Mucosa of descending colon (tissue), 3 donors: ENCODE measurements around the gene BIVM. TPM values are rescaled to one million over a fixed set of nuclear protein-coding genes. Genes with fewer than 3 reads are reported as not detected.

Experiments used
- ATAC-seq: fragments of 200-7000 bp; cut with Tn5 transposase; one replicate; pipeline ENCODE4 v1.9.1; 2020; ENCODE audit warnings: mild to moderate bottlenecking, moderate library complexity
- DNase-seq, 3 donors: peaks; one replicate each; pipeline ENCODE4 v3.0.0-alpha.2; 2020
- H3K36me3 ChIP-seq: fragments of 200-600 bp; one replicate; pipeline ENCODE4 v1.8.0; 2021; ENCODE audit warnings: low read depth, mild to moderate bottlenecking
- H3K4me1 ChIP-seq: fragments of 200-600 bp; one replicate; pipeline ENCODE4 v1.8.0; 2021; ENCODE audit warnings: low read depth, mild to moderate bottlenecking
- H3K4me3 ChIP-seq: fragments of 200-600 bp; one replicate; pipeline ENCODE4 v1.8.0; 2021; ENCODE audit warnings: mild to moderate bottlenecking
- H3K9me3 ChIP-seq: fragments of 200-600 bp; one replicate; pipeline ENCODE4 v1.8.0; 2021; ENCODE audit warnings: mild to moderate bottlenecking
- intact Hi-C, 2 donors: fragments of 100-400 bp; cut with DNase I in 1 of 2; cut with micrococcal nuclease in 1 of 2; formaldehyde crosslinking; loops; one replicate each; pipeline versions ENCODE4 v1.11.0 to v1.11.1; 2022; cut with DNase I, micrococcal nuclease
- total RNA-seq, 3 donors: library from RNA; stranded (reverse); fragmentation: NEBNext Ultra II Directional in 2 of 3; extraction: Animal tissue kit (Norgen Biotek cat#: 25700) in 2 of 3; gene quantifications; one replicate each; pipeline versions ENCODE4 v1.2.1 to v1.2.4, GENCODE V29; 2021 to 2023
- TF ChIP-seq, protein P1 (sequence below): fragments of 200-600 bp; IDR thresholded peaks from one replicate; pipeline ENCODE4 v1.8.0; 2022; ENCODE audit warnings: antibody characterized with exemption, mild to moderate bottlenecking
- donor health status: DM: no; HTN: no; CAD: no; lungs with moderate emphysema.
- donor health status: DM: no; HTN: no; CAD: no.
- donor health status: DM: no; HTN: yes; CAD: no.

Gene BIVM
- total RNA-seq, 3 donors from 2014 or later, result 15.5 to 21.2 (median 17.1) TPM

GRCh38 chr13:102869948-102870676 lies 71.2 kb downstream of the BIVM start:
- TF ChIP-seq, protein P1, sequence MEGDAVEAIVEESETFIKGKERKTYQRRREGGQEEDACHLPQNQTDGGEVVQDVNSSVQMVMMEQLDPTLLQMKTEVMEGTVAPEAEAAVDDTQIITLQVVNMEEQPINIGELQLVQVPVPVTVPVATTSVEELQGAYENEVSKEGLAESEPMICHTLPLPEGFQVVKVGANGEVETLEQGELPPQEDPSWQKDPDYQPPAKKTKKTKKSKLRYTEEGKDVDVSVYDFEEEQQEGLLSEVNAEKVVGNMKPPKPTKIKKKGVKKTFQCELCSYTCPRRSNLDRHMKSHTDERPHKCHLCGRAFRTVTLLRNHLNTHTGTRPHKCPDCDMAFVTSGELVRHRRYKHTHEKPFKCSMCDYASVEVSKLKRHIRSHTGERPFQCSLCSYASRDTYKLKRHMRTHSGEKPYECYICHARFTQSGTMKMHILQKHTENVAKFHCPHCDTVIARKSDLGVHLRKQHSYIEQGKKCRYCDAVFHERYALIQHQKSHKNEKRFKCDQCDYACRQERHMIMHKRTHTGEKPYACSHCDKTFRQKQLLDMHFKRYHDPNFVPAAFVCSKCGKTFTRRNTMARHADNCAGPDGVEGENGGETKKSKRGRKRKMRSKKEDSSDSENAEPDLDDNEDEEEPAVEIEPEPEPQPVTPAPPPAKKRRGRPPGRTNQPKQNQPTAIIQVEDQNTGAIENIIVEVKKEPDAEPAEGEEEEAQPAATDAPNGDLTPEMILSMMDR, result no peak
- DNase-seq (no peak), ATAC-seq (peak; percentile 22)
- Histone ChIP-seq H3K4me1 (no peaks in the 10 kb centered on the region), H3K9me3 (no peaks in the 10 kb centered on the region), H3K36me3 (peaks cover 6% of the 10 kb centered on the region), H3K4me3 (no peak overlapping the region)
- intact Hi-C loops, result no loop called here

GRCh38 chr13:102870677-102871415 lies 71.9 kb downstream of the BIVM start:
- DNase-seq (peak in 1 of 3 donors; percentile 63), ATAC-seq (peak; percentile 80)
- no peaks in the 10 kb centered on the region for H3K9me3 ChIP-seq
- intact Hi-C loops, result no loop called here
- H3K36me3 ChIP-seq, result peaks cover 10% of the 10 kb centered on the region
- H3K4me3 ChIP-seq, result no peak overlapping the region
- TF ChIP-seq, protein P1, result peak; percentile 41
- no peaks in the 10 kb centered on the region for H3K4me1 ChIP-seq

DNA sequence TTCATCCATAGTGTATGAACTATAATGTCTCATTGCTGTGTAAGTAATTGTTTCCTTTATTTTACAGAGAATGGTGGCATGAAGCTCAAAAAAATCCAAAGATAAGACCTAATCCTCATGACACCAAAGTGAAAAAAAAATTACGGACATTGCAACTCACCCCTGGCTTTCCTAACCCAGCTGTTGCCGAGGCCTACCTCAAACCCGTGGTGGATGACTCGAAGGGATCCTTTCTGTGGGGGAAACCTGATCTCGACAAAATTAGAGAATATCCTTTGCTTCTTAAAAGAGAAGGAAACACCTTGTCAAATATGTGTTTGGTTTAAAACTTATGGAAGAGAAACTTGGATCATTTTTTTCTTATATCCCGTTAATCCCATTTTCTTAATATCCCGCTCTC lies 73.2 kb downstream of the BIVM start:
- Histone ChIP-seq H3K9me3 (no peaks in the 10 kb centered on the region), H3K4me1 (no peaks in the 10 kb centered on the region), H3K4me3 (no peak overlapping the region), H3K36me3 (peaks cover 6% of the 10 kb centered on the region)
- DNase-seq, result no peak
- ATAC-seq, result no peak
- TF ChIP-seq, protein P1, result no peak
- intact Hi-C loops, result no loop called here

GRCh38 chr13:102872531-102872930 lies 73.6 kb downstream of the BIVM start:
- DNase-seq, result no peak
- TF ChIP-seq, protein P1, result no peak
- H3K36me3 ChIP-seq, result peaks cover 6% of the 10 kb centered on the region
- intact Hi-C loops, result no loop called here
- no peaks in the 10 kb centered on the region for H3K4me1 ChIP-seq
- ATAC-seq, result no peak
- H3K4me3 ChIP-seq, result no peak overlapping the region
- no peaks in the 10 kb centered on the region for H3K9me3 ChIP-seq

DNA sequence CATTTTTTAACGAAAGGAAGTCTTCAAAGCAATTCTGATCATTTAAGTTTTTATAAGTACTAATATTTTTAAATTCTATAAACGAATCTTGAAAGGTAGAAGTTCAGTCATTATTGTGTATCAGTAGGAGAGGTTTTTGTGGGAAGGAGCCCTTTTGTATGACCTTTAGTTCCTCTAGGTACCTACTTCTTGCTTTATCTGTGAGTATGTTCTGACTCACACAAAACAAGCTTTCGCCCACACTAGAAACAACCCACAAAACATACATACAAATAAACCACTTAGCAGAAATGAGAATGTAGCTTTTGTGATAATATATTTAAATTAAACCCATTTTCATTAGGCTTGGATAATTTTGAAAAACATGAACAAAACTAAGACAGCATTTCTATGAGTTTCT lies 74.7 kb downstream of the BIVM start:
- TF ChIP-seq, protein P1, result no peak
- Histone ChIP-seq H3K4me3 (no peak overlapping the region), H3K9me3 (no peaks in the 10 kb centered on the region), H3K4me1 (no peaks in the 10 kb centered on the region), H3K36me3 (peaks cover 6% of the 10 kb centered on the region)
- intact Hi-C loops, result no loop called here
- ATAC-seq (no peak), DNase-seq (no peak)
